GM19025 (cell line): ENCODE results near the gene WNT9B.

ENCODE experiments used
- ATAC-seq: cut with Tn5 transposase; IDR thresholded peaks from one replicate; pipeline ENCODE4 v1.9.1; 2021; ENCODE audit warnings: mild to moderate bottlenecking, low read depth, moderate library complexity; ENCODE audit not compliant: unreplicated experiment

WNT9B gene, protein sequence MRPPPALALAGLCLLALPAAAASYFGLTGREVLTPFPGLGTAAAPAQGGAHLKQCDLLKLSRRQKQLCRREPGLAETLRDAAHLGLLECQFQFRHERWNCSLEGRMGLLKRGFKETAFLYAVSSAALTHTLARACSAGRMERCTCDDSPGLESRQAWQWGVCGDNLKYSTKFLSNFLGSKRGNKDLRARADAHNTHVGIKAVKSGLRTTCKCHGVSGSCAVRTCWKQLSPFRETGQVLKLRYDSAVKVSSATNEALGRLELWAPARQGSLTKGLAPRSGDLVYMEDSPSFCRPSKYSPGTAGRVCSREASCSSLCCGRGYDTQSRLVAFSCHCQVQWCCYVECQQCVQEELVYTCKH

DNA sequence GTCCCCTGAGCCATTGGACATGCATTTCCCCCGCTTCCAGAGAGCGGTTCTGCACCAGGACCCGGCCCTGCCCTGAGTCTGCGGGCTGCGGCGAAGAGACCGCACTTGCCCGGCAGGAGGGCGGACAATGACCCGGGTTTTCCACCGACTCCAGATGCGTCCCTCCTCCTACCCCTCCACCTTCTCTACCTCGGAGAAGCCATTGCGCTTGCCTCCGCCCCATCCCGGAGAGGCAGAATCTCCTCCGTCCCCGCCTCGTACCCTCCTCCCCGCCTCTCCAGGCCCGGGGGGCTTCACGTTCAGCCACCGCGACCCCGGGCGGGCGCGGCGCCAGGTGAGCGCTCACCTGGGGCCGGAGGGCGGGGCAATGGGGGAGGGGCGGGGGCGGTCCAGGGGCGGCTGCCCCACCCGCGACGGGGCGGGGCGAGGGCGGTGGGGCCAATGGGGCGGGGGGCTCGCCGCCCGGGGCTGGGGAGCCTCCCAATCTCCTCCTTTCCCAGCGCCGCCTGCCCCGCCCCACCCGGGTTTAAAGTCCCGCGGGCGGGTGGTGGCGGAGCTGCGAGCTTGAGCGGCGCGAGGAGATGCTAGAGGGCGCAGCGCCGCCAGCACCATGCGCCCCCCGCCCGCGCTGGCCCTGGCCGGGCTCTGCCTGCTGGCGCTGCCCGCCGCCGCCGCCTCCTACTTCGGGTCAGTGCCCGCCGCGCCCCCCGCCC, at the start of gene WNT9B:
TSS of gene WNT9B (plus strand) at position 555 of the 713 bp plus-strand sequence. CDS start at position 611, 56 bp downstream.
- ATAC-seq: no peak

GRCh38 chr17:46802800-46803199, 48.6 kb upstream of the WNT9B start:
- no peak for ATAC-seq

DNA sequence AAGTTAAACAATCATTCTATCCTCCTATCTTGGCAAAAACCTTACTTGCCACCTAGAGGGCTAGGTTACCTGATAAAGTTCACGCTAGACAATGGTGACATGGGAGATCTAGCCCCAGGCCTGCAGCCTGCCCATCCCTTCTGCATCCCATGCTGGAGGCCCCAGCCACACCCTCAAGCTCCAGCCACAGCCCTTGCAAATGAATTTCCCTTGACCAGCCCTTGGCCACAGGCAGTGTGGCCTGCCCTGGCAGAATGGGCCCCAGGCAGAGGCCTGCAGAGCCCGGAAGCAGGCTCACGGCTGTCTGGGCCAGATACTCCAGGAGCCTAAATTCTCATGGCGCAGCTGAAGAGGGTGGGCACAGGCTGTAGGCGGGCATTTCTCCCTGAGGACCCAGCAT, 47.8 kb upstream of the WNT9B start:
- no peak for ATAC-seq

- ATAC-seq: no peak
Observed at GRCh38 chr17:46805771-46806170, 45.6 kb upstream of the WNT9B start.

- ATAC-seq: no peak
Observed at GRCh38 chr17:46809110-46809571, 42.2 kb upstream of the WNT9B start.

- ATAC-seq: no peak
Observed at GRCh38 chr17:46810837-46811236, 40.5 kb upstream of the WNT9B start.

GRCh38 chr17:46811978-46812583, 39.3 kb upstream of the WNT9B start:
- ATAC-seq: no peak

DNA sequence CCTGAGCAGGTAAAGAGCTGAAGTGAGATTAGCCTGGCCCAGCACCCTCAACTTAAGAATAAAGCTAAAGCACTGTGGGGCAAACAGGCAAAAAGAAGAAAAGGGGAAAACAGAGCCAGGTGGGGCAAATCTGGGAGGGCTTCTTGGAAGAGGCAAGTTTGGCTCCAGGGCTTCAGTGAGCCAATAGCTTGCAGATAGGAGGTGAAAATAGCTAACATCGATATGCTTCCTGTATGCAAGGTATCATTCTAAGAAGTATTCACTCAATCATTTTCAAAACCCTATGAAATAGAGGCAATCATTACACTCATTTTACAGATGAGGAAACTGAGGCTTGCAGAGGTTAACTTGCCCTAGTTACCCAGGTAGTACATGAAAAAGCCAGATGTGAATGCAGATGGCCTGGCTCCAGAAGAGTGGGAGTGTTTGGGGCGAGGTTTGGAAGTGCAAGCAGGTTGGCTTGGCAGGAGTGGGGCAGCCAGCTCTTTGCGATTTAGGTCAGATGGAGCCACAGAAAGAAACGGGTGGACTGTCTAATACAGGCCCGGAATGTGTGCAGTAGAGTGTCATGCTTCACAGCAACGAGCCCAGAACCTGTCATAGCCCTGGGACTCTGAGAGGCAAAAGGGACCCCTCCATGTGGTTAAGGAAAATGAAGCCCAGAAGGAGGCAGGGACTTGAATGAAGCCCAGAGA, 38.6 kb upstream of the WNT9B start:
- ATAC-seq: no peak

GRCh38 chr17:46813920-46814319, 37.5 kb upstream of the WNT9B start:
- ATAC-seq: no peak

GRCh38 chr17:46814446-46814845, 36.9 kb upstream of the WNT9B start:
- ATAC-seq: no peak

DNA sequence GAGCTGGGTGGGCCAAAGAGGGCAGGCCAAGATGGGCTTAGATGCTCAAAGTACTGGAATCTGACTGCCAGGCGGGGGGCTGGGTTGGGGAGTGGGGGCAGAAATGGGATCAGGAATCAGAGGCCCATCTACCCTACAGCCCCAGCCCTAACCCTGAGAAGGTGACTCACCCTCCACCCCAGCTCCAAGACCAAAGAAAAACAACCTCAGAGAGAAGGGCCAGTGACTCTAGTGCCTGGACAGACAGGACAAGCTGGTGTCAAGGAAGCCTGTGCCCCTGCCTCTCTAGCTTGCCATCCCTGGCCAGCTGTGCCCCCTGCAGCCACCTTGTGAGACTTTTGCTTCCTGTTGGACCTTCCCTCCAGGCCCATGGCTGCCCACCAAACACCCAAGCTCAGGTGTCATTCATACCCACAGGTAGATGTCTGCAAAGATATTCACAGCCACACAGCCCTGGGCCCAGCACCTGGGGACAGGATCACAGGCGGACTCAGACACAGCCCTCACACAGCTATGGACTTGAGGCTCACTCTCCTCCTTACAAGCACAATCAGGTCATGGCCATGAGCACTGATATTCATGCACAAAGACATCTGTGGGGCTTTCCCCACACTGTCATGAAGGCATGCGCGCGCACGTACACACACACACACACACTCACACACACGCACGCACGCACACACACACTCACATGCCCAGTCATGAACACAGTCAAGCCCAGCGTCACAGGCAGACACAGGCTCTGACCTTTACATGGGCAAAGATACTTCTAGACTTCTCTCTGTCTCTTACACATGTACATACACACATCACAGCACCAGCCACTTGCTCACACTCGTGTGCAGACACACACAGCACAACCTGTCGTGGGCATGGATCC, 35.7 kb upstream of the WNT9B start:
- ATAC-seq: no peak

DNA sequence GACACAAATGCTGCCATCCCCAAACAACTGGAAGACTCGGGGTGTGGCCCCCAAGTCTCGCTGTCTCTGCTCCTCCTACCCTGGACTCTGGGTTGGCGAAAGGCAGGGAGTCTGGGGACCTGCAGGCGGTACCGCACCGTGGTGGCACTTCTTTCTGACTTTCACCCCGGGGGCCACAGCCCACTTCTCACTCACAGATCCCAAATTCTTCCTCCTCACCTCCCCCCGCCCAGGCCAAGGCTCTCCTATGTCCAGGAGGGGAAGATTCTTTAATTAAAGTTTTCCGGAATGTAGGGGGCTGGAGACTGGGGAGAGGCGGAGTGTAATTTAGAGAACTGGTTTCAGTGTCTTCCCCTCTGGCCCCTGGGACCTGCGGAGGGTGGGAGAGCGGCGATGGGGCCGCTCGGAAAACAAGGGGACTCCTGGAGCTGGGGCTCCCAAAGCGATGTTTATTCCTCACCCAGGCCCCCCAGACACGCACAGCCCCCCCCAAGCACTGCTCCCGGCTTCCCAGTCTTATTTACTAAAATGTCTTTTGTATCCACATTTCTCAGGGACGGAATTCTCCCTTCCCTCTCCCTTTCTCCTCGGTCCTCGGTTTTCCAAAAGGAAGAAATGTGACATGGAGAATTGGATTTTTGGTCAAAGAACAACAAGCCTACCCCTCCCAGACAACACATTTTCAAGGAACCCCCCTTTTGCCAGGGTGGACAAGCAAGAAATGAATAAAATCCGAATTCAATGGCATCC, 34.1 kb upstream of the WNT9B start:
- no peak for ATAC-seq

- no peak for ATAC-seq
Observed at GRCh38 chr17:46817901-46818209, 33.5 kb upstream of the WNT9B start.

DNA sequence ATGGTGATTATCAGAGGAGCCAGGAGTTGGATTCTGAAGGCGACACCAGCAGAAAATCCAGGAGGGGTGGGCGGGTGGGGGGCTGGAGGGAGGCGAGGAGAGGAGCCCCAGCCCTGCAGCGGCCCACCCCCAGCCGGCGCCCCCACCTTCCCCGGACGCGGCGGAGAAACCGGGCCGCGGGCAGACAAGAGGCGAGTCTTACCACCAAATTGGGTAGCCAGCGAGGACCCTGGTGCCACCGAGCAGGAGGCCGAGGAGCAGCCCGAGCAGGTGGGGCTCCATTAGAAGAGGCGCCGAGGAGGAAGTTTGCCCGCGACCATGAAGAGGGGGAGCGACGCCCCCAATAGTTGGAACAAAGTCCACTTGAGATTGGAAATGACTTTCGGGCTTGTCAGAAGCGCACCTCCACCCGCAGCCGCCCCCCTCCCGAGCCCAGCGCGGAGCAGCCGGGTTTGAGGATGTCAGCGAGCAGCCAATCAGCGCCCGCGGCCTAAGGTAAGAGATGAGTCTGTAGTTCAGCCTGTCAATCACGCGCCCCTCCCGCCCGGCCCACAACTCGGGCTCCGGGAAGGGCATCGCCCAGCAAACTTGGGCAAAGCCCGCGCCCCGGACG, 33.0 kb upstream of the WNT9B start, which contains the start of gene WNT3:
TSS of gene WNT3 (minus strand) at position 377 of the 613 bp plus-strand sequence. CDS start at position 282, 95 bp downstream.
- no peak for ATAC-seq

DNA sequence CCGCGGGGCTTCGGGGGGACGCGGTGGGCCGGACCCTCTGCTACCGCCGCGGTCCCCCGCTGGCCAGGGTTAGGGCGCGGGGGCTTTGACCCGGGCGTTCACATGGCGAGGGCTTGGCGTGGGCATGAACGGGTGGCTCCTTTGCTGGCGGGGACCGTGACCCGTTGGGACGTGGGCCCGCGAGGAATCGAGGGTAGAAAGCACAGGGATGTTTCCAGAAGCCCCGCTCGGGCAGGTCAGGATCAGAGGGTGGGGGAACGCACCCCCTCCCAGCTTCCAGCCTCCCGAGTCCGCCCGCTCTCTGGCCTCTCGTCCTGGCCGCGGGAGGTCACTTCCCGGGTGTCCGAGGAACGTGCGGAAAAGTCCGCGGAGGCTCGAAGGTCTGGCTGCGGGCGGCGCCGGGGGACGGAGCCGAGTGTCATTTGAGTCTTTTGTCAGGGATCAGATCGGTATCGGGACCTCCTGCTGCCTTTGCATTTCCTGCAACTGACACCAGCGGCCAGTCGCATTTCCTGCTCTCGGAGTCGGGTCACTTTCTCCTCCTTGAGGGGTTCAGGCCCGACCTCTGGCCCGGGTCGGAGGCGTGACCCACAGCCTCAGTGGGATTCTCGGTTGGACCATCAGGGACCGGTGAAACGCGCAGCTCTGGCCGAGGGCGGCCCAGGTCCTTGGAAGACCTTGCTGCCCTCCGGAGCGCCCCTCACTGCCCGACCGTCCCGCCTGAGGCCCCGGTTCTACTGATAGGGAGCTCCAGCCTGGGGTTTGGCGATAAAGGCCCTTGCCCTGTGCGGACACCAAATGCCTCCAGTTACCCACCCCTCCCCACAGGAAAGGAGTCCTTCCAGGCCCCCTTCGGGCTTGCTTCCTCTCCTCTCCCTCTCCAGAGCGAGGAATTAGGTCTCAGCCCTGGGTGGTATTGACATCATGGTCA, 32.2 kb upstream of the WNT9B start:
- no peak for ATAC-seq

GRCh38 chr17:46819906-46820351, 31.5 kb upstream of the WNT9B start:
- ATAC-seq: no peak

DNA sequence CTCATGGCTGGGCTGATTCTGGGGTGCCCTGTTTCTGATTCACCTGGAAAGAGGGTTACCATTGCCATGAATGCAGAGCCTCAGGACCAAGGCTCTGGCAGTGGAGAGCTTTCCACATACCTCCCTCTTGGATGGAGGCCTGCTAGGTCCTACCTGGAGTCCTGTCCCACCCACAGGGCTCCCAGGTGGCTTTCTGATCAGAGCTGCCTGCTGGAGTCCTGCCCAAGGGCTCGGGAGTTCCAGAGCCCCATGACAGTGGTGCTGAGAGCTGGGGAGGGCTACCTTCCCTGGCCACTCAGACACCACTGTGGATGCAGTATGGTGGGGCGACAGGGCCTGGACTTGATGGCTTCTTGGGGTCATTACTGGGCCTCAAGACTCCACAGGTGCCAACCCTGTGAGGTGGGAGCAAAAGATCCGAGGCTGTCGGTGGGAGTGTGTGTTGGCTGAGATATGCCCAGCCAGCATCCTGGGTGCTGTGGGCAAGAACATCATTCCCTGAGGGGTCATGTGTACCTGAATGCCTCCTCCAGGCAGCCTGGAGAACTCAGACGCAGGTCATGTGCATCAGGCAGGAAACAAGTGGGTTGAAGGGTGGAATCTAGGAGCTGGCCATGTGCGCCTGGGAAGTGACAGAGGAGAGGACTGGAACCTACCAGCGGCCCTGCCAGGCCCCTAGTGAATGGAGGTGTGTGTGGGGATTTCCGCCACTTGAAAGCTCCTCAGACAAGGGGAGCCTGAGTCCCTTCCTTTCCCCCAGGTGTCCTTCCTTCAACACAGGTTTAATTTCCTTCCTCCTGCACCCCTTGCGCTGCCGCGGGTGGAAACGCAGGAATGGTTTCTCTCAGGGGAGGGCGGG, 30.6 kb upstream of the WNT9B start:
- no peak for ATAC-seq
